Measurements from ENCODE around the gene LRRC32. TPM values are rescaled to one million over a fixed set of nuclear protein-coding genes. Genes with fewer than 3 reads are reported as not detected.
A peak's percentile ranks its signal among the peaks of the same experiment; 100 is the strongest.

Gene LRRC32
- total RNA-seq, 4 donors from 2014 or later: 45.0 to 117 (median 73.4) TPM

DNA sequence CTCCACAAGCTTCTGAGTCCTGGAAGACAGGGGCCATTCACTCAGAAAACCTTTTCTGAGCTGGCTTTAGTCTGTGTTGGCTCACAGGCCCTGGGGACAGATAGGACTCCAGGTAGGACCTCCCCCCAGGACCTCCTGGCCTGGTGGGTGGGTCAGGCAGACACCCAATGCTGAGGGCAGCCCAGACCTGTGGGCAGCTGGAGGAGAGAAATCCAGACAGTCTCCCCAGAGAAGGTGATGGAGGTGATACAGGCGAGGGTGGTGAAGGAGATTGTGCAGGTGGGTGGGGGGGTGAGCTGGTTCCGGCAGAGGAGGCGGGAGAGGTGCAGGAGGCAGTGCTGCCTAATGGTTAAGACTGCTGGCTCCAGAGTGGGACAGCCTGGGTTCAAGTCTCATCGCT lies 15.6 kb downstream of the LRRC32 start:
- Histone ChIP-seq H3K36me3 (peaks cover 0 to 8% (median 0%) of the 10 kb centered on the region in 3 donors), H3K9me3 (no peaks in the 10 kb centered on the region), H3K27me3 (no peaks in the 10 kb centered on the region), H3K4me3 (no peak overlapping the region), H3K27ac (peak overlapping the region in 3 of 4 donors; percentile 34 to 82 (median 38)), H3K4me1 (peaks cover 0 to 76% (median 17%) of the 10 kb centered on the region in 4 donors)
- WGBS, 2 donors: 82 to 88% methylated on average over 4 of the region's 4 CpGs
- DNase-seq (ENCODE audit: low spot score in 2 of 2): no peak
- TF ChIP-seq EP300 (IDR thresholded peaks at IDR 0.05): no peak
- TF ChIP-seq, protein P1, sequence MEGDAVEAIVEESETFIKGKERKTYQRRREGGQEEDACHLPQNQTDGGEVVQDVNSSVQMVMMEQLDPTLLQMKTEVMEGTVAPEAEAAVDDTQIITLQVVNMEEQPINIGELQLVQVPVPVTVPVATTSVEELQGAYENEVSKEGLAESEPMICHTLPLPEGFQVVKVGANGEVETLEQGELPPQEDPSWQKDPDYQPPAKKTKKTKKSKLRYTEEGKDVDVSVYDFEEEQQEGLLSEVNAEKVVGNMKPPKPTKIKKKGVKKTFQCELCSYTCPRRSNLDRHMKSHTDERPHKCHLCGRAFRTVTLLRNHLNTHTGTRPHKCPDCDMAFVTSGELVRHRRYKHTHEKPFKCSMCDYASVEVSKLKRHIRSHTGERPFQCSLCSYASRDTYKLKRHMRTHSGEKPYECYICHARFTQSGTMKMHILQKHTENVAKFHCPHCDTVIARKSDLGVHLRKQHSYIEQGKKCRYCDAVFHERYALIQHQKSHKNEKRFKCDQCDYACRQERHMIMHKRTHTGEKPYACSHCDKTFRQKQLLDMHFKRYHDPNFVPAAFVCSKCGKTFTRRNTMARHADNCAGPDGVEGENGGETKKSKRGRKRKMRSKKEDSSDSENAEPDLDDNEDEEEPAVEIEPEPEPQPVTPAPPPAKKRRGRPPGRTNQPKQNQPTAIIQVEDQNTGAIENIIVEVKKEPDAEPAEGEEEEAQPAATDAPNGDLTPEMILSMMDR (IDR thresholded peaks at IDR 0.05): no peak
- no peak for TF ChIP-seq POLR2A (IDR thresholded peaks at IDR 0.05)

DNA sequence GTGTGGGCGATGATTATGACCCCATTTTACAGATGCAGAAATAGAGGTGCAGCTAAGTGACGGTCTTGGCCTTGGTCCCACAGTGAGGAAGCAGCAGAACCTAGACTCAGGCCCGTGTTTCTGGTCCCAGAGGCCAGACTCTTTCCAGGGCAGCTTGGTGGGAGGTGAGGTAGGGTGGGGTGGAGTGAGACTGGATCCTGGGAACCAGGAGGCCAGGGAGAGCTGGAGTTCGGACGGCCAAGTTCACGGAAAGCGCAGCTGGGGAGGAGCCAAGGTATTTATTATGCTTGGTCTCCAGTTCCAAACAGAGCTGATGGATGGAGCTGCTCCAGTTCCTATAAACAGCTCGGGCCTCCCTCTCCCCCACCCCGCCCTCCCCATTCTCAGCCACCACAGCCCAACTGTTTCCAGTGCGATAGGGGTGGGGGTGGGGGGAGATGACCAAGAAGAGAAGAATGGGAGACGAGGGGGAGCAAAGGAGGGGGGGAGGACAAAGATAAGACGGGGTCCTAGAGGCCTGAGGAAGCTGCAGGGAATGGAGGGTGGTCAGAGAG lies 16.2 kb downstream of the LRRC32 start:
- H3K27me3 ChIP-seq: no peaks in the 10 kb centered on the region
- peak; percentile 11 to 38 for DNase-seq (ENCODE audit: low spot score in 2 of 2)
- H3K4me1 ChIP-seq: peaks cover 0 to 73% (median 19%) of the 10 kb centered on the region in 4 donors
- H3K4me3 ChIP-seq: no peak overlapping the region
- H3K9me3 ChIP-seq: no peaks in the 10 kb centered on the region
- peak overlapping the region in 3 of 4 donors; percentile 34 to 82 (median 38) for H3K27ac ChIP-seq
- WGBS, 2 donors: 40 to 41% methylated on average over 12 of the region's 12 CpGs
- peak in 1 of 2 donors; percentile 50 for TF ChIP-seq EP300 (IDR thresholded peaks at IDR 0.05)
- TF ChIP-seq, protein P1 (IDR thresholded peaks at IDR 0.05): no peak
- no peak for TF ChIP-seq POLR2A (IDR thresholded peaks at IDR 0.05)
- peaks cover 0 to 2% (median 0%) of the 10 kb centered on the region in 3 donors for H3K36me3 ChIP-seq

DNA sequence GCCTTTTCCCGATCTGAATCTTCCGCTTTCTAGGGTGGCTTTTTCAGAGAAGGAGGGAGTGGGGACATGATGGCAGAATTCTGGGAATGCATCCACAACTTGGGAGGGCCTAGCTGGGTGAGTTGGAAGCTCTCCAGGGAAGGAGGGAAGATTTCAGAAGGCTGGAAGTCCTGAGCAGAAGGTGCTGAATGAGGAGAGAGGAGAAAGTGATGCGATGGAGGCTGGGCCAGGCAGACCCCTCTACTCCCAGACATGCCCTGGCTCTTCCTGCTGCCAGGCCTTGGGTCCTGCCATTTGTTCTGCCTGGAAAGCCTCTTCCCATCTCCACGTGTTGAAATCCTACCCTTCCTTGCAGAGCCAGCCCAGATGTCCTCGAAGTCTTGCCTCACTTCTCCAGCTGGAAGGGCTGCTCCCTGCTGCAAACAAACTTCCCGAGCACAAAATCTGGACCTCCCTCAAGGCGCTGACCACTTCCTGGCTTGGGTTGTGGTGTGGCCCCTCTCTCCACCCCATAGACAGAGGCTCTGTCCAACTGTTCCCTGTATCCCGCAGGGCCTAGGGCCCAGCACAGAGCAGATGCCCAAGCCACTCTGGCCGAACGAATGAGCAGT lies 16.8 kb downstream of the LRRC32 start:
- Histone ChIP-seq H3K4me3 (no peak overlapping the region), H3K9me3 (no peaks in the 10 kb centered on the region), H3K27ac (peak overlapping the region in 3 of 4 donors; percentile 34 to 82 (median 38)), H3K36me3 (no peaks in the 10 kb centered on the region), H3K4me1 (peaks cover 0 to 68% (median 19%) of the 10 kb centered on the region in 4 donors), H3K27me3 (no peaks in the 10 kb centered on the region)
- TF ChIP-seq, protein P1 (IDR thresholded peaks at IDR 0.05): no peak
- TF ChIP-seq POLR2A (IDR thresholded peaks at IDR 0.05): no peak
- TF ChIP-seq EP300 (IDR thresholded peaks at IDR 0.05): peak in 1 of 2 donors; percentile 71
- WGBS, 2 donors: 49 to 59% methylated on average over 10 of the region's 10 CpGs
- DNase-seq (ENCODE audit: low spot score in 2 of 2): peak; percentile 11 to 53

DNA sequence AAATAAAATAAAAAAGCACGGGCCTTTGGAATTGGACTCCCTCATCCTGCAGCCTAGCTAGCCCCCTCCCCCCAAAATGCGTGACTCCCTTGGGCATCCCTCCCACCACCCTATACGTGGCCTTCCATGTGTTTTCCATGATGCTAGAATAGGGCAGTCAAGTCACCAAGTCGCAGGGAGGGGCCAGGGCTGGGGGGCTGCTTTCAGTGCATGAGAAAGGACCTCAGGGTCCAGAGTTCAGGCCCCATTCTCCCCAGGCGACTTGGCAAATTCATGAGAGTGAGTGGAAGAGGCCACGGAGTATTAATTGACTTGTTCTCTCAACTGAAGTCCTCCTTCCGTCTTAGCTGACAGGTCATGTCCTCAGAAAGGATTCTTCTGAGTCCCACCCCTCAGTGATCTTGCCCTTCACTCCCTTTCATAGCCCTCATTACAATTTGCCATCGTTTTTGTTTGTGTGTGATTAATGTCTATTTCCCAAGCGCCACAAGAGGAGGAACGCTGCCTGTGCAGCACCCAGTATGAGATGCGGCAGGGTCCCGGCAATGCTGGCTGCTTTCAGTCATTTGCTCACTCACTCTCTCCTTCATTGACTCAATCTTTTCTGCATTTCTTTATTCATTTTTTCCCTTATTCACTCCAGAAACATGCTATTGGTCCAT lies 17.4 kb downstream of the LRRC32 start:
- WGBS, 2 donors: 50 to 54% methylated on average over 12 of the region's 12 CpGs
- Histone ChIP-seq H3K36me3 (no peaks in the 10 kb centered on the region), H3K27me3 (no peaks in the 10 kb centered on the region), H3K9me3 (no peaks in the 10 kb centered on the region), H3K27ac (peak overlapping the region in 3 of 4 donors; percentile 35 to 82 (median 38)), H3K4me3 (no peak overlapping the region), H3K4me1 (peaks cover 0 to 63% (median 19%) of the 10 kb centered on the region in 4 donors)
- peak in 1 of 2 donors; percentile 7 for DNase-seq (ENCODE audit: low spot score in 2 of 2)
- TF ChIP-seq, protein P1 (IDR thresholded peaks at IDR 0.05): no peak
- TF ChIP-seq EP300 (IDR thresholded peaks at IDR 0.05) (no peak), POLR2A (IDR thresholded peaks at IDR 0.05) (no peak)
